GM12892 (cell line): ENCODE data around the gene THRB.

Experiments
- POLR2A ChIP-seq: IDR thresholded peaks from 2 replicates; pipeline ENCODE4 v1.6.1; 2011; ENCODE audit warnings: low read depth, low read length, control low read depth
- POLR2AphosphoS5 ChIP-seq: IDR thresholded peaks from 2 replicates; pipeline ENCODE4 v1.6.1; 2011; ENCODE audit warnings: low read depth, low read length, control low read depth
- TAF1 ChIP-seq: IDR thresholded peaks from 2 replicates; pipeline ENCODE4 v1.6.1; 2011; ENCODE audit warnings: low read depth, mild to moderate bottlenecking, control low read depth, low read length, borderline replicate concordance

- TF ChIP-seq POLR2AphosphoS5 (no peak), POLR2A (no peak), TAF1 (no peak)
These were observed 44.2 kb upstream of the THRB start for GRCh38 chr3:24538891-24539290.
